HG02885 (cell line): ENCODE results near the gene UBAP2.
A peak's percentile ranks its signal among the peaks of the same experiment; 100 is the strongest.

Source experiments
- ATAC-seq: cut with Tn5 transposase; IDR thresholded peaks from one replicate; pipeline ENCODE4 v1.9.1; 2021; ENCODE audit warnings: mild to moderate bottlenecking; ENCODE audit not compliant: unreplicated experiment, poor library complexity

UBAP2 gene, protein sequence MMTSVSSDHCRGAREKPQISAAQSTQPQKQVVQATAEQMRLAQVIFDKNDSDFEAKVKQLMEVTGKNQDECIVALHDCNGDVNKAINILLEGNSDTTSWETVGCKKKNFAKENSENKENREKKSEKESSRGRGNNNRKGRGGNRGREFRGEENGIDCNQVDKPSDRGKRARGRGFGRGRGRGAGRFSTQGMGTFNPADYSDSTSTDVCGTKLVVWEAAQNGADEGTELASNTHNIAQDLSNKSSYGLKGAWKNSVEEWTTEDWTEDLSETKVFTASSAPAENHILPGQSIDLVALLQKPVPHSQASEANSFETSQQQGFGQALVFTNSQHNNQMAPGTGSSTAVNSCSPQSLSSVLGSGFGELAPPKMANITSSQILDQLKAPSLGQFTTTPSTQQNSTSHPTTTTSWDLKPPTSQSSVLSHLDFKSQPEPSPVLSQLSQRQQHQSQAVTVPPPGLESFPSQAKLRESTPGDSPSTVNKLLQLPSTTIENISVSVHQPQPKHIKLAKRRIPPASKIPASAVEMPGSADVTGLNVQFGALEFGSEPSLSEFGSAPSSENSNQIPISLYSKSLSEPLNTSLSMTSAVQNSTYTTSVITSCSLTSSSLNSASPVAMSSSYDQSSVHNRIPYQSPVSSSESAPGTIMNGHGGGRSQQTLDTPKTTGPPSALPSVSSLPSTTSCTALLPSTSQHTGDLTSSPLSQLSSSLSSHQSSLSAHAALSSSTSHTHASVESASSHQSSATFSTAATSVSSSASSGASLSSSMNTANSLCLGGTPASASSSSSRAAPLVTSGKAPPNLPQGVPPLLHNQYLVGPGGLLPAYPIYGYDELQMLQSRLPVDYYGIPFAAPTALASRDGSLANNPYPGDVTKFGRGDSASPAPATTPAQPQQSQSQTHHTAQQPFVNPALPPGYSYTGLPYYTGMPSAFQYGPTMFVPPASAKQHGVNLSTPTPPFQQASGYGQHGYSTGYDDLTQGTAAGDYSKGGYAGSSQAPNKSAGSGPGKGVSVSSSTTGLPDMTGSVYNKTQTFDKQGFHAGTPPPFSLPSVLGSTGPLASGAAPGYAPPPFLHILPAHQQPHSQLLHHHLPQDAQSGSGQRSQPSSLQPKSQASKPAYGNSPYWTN

DNA sequence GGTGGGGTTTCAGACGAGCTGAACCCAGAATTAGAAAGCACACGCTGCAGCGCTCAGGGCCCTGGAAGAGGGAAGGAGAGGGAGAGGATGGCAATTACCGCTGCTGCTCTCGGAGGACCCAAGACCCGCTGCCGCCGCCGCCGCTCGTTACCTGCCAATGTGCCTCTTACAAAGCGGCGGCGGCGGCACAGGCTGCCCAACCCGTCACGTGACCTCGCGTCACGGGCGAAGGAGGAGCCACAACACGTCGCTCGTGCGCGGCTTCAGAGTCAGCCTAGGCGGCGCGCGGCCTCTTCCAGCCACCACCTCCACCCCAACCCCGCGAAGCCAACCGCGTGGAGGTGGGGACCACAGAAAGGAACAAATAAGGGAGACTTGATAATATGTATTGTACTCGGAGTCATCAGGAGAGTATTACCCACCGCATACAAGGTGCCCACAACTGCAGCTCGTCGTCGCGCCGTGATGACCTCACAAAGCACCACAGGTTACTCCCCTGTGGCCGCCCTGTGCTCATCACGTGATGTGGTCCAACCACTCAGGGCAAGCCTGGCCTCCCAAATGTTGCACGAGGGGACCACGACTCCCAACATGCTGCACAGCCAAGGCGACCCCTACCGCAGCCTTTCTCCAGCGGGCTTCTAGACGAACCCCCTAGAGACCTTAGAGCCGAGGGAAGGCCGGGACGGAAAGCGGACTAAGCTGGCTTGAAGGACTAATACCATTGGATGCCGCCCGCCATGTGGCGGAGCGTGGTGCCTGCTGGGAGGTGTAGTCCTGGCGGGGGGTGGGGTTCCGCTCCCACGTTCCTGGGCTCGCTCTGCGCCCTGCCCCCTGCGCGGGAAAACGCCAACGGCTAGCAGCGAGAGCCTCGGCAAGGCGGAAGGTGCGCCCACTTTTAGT is at the start of gene UBAP2:
Gene UBAP2 (minus strand): TSS at position 161 of the 903 bp plus-strand sequence. CDS start 31,739 bp downstream, outside the sequence.
- peak; percentile 86 for ATAC-seq

DNA sequence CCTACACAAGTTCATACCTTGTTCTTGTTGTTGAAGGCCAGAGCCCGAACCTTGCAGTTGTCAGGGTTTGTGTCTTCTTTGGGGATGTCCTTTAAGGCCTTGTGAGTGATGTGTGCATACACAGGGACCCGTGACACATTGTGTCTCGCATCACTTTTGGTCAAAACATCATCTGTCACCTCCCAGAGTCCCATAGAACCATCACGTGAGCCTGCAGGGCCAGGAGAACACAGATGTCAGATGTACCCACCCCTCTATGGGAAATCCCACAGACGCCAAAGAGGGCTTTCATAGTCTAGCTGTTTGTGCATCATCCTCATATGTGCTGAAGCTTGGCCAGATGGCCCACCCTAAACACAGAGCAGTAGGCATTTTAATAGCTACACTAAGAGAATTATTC is 49.6 kb upstream of the UBAP2 start:
- ATAC-seq = peak; percentile 57

DNA sequence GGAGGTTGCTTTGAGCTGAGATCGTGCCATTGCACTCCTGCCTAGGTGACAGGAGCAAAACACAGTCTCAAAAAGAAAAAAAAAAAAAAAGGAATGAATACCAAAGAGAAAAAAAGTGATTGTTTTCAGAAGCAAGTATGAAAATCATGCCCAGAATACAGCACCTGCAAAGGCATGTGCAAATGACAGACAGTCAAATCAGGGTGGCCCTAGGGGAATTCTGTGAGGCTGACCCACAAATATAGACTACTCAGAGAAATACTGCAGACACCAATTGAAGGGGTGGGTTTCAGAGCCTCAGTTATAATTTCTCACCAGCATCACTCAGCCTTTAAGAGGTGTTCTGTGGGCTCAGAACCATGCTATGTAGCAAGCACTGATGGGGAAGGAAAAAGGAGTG is 49.2 kb upstream of the UBAP2 start:
- peak; percentile 79 for ATAC-seq

DNA sequence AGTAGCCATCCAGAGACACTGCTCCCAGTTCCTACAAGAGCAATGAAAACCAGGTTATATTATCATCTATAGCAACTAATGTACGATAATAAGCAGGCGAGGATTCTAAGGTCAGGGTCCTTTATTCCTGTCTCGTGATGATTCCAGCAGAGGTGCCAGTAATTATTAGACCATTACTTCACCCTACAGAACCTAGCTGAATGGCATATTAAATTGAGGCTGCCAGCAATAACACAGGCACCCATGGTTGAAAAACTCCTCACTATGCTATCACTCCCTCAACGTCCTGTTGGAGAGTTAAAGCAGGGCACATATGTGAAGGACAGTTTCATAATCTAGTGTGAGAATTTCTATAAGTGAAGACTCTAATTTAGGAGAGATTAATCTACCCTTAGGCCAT is 48.1 kb upstream of the UBAP2 start:
- no peak for ATAC-seq

DNA sequence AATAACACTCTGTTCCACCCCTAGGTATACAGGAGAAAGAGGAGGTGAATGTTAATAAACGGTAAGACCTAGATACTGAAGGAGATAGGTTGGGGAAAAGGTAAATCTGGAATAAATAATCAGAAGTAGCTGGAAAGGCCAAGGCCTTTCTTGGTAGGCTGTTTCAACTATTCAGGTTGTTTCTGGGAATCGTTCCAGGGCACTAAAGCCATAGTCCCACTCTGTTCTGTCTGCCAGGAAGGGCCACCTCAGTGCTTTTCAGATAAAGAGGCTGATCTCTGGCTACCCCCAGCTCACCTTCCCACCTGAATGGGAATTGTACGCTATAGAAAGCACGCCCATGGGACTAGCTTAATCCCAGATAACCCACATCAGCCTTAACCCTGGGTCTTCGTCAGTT is 44.9 kb upstream of the UBAP2 start:
- no peak for ATAC-seq

DNA sequence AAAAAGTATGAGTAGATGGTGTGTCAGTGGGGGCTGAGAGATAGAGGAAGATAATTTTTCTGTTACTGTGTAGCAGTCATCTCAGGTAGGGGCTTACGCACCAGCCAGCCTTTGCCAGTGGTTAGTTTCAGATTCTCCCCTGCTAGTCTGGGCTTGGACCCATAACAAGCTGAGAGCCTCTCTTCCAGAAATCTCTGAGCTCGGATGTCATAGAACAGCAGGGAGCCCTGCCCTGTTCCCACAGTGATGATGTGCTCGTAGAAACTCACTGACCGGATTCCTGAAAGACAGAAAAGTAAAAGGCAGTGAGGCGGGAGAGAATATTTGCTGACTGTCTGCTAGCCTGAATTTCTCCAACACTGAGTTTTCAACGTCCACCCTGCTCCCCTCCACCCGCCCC is 40.6 kb upstream of the UBAP2 start:
- no peak for ATAC-seq

DNA sequence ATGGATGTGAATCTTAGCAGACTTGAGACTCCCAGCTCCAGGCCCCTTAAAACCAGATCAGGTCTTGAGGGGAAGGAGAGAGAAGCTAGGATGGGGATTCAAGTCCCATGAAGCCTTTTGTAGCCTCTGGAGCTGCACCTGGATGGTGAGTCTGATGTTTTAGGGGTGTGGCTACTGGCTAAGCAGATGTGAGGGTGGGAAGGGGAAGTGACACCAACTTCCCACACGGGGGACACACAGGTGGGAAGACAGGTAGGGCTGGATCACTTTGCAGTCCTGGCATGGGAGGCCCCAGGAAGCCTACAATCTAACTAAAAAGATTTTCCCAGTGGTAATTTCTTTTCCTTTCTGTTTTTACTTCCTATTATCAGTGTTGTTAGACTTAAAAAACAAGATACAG is 38.7 kb upstream of the UBAP2 start:
- ATAC-seq = no peak

DNA sequence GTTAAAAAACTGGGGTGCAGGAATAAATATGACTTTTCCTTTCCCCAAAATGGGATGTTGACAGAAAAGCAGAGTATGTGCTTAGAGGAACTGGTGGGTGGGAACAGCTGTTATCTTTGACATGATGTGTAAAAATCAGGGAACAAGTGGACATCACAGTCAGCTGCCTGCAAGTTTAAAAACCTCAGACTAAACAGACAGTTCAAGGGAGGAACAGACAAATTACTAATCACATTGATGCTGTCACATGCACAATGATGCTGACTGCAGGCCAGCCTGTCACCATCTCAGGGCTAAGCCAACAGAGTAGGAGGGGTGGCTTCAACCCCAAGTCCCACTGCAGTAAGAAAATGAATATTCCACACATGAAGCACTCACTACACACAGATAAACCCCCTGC is 38.2 kb upstream of the UBAP2 start:
- no peak for ATAC-seq

DNA sequence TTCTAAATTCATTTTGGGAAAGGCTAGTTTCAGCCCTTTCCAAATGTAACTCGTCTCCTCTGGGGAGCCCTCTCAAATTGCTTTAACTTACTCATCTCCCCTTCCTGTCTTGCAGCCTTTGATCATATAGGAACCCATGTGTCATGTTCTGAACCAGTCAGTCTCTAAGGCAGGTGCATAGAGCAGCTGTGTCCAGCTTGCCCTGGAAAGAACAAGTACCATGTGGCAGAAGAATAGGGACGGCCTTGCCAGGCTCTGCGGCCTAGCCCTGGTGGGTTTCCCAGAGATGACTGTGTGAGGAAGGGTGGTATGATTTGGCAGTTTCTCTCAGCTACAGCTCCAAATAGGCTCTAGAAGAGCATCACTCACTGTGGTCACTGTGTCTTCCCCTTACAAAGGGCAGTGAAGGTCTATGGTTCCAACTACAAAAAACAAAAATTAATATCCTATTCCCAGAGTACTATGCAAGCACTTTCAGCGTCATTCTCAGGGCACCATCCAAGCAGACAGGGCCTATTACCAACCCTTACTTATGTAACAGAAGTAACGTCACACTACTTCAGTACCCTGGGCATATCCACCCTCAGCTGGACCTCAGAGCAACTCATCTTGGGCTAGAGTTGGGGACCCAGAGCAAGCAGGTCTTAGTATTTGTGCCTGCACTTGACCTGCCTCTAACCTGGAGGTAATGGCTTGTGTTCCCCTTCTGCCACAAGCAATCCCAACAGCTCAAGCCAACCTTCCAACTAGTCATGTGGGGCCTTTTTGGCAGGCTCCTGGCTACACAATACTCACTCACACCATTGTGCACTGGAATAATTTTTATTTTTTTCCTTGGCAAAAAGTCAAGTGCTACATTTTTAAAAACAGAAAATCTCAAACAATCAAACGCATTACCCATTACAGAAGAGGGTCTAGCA is 37.2 kb upstream of the UBAP2 start:
- no peak for ATAC-seq

DNA sequence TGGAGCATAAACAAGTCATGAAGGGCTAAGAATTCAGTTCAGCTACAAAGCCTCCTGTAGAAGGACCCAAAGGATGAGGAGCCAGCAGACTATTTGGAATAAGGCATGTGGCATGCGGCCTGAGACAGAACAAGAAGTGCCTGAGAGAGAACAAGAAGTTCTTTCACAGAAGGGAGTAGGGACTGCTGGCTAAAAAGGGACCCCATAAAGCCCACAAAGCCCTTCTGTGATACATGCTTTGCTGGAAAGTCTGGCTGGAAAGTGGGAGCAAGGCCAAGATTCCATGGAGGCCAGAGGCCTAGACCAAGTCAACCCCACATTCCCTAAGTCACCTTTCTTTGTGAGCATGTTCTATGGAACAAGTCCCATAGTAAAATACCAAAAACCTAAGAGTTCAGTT is 35.9 kb upstream of the UBAP2 start:
- no peak for ATAC-seq

DNA sequence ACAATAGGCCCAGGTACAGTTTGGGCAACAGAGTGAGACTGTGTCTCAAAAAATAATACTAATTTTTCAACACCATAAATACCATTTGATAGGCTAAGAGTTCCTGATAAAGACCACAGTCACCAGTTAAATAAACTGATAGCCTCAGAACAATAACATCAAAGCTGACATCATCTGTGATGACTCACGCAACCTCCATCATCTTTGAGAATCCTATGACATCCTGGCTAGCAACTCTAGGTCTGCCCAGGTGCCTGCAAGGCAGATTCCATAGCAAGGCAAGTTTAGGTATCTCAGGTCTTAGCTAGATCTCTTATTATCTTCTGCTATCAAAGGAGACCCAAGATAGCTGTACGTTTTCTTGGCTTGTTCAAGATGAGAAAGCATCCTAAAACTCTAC is 30.5 kb upstream of the UBAP2 start:
- ATAC-seq = no peak

DNA sequence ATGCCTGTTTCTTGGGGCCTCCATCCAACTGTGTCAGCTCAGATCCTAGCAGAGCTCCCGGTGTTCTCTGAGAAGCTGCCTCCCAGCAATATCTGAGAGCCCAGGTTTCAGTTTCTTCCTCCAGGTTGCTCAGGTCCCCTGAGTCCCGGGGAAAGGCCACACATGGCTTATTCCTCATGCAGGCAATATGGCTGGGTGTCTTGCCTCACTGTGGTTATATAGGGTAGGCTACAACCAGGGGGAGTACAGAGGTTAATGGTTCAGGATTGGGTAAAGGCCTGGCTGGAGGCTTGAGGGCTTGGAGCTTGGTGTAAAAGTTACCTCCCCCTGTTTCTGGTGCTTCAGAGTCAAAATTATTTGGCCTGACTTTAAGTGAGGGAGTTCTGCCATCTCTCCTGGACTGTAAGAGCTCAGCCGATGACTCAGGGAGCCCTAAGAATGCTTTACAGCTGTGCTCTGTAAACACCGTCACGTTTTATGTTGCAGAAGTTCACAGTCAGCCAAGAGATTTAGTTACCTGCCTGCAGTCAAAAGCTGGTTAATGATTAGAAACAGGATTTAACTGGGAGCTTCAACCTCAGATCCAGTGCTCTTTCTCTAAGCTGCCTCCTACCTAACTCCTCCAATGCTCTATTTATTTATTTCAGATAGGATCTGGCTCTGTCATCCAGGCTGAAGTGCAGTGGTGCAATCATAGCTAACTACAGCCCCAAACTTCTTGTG is 24.3 kb upstream of the UBAP2 start:
- no peak for ATAC-seq

DNA sequence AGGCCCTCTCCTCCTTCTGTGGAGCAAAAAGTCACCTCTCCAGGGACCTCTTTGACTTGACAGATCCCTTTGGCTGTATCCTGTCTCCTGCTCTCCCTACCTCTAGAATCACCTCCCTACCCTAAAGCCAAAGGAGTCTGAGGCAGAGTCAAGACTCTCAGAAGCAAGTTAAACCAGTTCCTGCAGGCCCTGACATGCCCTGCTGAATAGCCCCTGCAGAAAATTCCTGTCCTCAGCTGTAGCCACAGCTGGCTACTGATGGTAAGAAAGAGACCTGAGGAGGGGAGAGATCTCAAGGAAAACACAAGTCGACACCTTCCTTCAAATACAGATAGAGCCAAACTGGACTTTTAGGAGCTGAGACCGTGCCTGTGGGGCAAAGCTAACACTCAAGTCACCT is 23.7 kb upstream of the UBAP2 start:
- ATAC-seq = no peak

DNA sequence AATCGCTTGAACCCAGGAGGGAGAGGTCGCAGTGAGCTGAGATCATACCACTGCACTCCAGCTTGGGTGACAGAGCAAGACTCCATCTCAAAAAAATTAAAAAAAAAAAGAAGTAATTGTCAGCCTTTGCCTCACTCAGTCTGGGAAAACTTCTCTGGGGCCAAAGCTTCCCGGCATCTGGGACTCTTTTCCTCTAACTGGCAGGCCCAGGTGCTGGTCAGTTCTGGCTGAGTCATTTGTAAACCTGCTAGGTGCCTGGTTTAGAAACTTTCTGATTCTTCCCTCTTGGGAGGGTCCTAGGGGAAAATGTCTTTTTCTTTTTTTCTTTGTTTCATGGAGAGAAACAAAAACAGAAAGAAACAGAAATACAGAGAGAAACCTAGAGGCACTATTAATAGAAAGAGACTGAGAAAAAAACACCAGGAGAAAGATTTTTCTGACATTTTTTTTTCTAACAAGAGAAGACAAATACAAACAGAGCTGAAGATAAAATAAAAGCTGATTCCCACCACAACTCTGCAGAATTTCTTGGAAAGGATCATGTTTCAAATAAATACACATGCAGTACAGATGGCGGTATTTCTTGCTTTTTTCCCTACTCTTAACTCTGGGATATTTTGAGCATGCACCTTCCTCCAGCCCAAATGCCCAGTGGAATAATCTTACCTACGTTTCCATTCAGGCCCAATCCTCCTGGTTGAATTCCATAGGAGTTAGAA is 22.1 kb upstream of the UBAP2 start:
- no peak for ATAC-seq

DNA sequence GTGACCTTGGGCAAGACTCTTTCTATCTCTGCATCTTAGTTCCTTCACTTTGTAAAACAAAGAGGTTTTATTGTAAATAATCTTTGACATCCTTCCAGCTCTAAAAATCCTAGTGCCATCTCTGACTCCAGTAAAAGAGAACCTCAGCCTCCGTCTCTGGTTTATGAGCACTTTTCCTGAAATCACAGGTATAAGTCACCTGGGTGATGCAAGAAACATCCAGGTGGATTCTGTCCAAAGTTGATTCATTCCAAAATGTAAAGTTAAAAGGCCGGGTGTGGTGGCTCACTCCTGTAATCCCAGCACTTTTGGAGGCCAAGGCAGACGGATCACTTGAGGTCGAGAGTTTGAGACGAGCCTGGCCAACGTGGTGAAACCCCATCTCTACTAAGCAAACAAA is 21.1 kb upstream of the UBAP2 start:
- ATAC-seq = no peak

DNA sequence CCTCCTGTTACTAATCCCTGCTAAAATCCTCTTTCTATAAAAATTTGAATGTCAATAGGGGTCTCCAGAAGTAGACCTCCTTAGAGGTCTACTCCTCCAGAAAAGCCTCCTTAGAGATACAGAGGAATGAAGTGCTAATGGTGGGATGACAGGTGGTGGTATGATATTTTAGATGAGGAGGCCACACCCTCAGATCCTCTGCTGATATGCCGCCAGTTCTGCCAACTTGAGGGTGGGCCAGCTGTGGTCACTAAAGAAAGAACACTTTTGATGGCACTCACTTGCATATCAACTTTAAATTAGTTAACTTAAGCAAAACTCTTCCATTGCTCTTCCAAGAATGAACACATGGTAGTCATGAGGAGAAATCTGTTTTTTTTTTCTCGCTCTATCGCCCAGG is 16.9 kb upstream of the UBAP2 start:
- ATAC-seq = no peak

DNA sequence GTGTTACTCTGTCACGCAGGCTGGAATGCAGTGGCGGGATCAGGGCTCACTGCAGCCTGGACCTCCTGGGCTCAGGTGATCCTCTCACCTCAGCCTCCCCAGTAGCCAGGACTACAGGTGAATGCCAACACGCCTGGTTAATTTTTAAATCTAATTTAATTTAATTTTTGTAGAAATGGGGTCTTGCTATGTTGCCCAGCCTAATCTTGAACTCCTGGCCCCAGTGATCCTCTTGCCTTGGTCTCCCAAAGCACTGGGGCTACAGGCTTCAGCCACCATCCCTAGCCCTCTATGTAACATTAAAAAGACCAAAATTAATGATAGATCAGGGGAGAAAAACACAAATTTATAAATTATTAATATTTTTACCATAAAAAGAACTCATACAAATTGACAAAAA is 11.3 kb upstream of the UBAP2 start:
- no peak for ATAC-seq

DNA sequence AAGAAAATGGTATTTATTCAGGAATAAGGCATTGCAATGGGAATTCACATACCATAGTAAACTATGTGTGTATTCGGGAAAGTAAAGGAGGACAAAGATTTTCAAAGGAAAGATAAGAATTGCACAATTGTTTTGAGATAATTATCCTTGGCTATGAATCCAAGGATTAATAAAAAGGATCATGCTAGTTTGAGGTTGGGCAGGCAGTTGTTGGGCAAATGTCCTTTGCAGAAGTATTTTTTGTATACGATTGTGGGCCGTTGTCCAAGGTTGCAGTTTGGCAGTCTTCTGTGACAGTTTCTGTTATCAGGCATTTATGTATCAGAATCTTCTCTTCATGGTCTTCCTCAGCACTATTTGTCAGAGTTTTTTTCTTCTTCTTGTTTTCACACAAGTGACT is 10.6 kb upstream of the UBAP2 start:
- no peak for ATAC-seq
